HFFc6 (cell line): Measurements from ENCODE around the gene RHBDF1. TPM values are rescaled to one million over a fixed set of nuclear protein-coding genes. Genes with fewer than 3 reads are reported as not detected.

Source experiments
- DNase-seq: peaks from one replicate; pipeline ENCODE4 v3.0.0-alpha.2; 2018
- H3K27ac Mint-ChIP-seq: 2 replicates; pipeline ENCODE4 v1.8.0; 2020; ENCODE audit warnings: mild to moderate bottlenecking, mixed read lengths
- H3K27me3 Mint-ChIP-seq: 2 replicates; pipeline ENCODE4 v1.8.0; 2021; ENCODE audit warnings: mild to moderate bottlenecking, moderate library complexity, mixed read lengths; ENCODE audit not compliant: insufficient read depth
- H3K36me3 Mint-ChIP-seq: 2 replicates; pipeline ENCODE4 v1.8.0; 2021; ENCODE audit warnings: low read depth, mixed read lengths
- H3K4me1 Mint-ChIP-seq: 2 replicates; pipeline ENCODE4 v1.8.0; 2020; ENCODE audit warnings: low read depth, mixed read lengths
- H3K4me3 Mint-ChIP-seq: 2 replicates; pipeline ENCODE4 v1.8.0; 2020; ENCODE audit warnings: mild to moderate bottlenecking, moderate library complexity, mixed read lengths
- H3K9me3 Mint-ChIP-seq: 2 replicates; pipeline ENCODE4 v1.8.0; 2020; ENCODE audit warnings: mild to moderate bottlenecking, mixed read lengths
- CTCF ChIP-seq: fragments of 200-600 bp; sonication (generic); IDR thresholded peaks from 2 replicates; pipeline ENCODE4 v1.5.0; 2021; ENCODE audit warnings: antibody characterized with exemption, mild to moderate bottlenecking
- total RNA-seq, 6 experiments: library from RNA; stranded (reverse); fragmentation: NEBNext Ultra II Directional; extraction: Animal tissue kit (Norgen Biotek cat#: 25700); gene quantifications; 2 replicates in 1 of 6; 3 replicates in 5 of 6; pipeline ENCODE4 v1.2.3, GENCODE V29; 2021

The RHBDF1 gene
- total RNA-seq, 6 experiments from 2014 or later: 54.9 to 65.8 (median 60.0) TPM

DNA sequence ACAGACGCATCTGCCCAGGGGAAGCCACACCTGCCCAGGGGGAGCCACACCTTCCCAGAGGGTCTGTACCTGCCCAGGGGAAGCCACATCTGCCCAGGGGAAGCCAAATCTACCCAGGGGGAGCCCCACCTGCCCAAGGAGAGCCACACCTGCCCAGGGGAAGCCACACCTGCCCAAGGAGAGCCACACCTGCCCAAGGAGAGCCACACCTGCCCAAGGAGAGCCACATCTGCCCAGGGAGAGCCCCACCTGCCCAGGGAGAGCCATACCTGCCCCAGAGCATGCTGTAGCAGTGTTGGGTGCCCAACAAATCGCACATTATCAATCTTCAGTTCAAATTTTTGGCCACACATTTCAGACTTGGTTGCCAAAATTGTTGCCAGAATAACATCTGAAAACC is 46.4 kb upstream of the RHBDF1 start:
- H3K4me1 Mint-ChIP-seq: peaks cover 14% of the 10 kb centered on the region
- H3K4me3 Mint-ChIP-seq: no peak overlapping the region
- H3K9me3 Mint-ChIP-seq: no peaks in the 10 kb centered on the region
- TF ChIP-seq CTCF: no peak
- H3K36me3 Mint-ChIP-seq: peaks cover 6% of the 10 kb centered on the region; the same call in 1 of the 2 replicates
- no peak overlapping the region for H3K27ac Mint-ChIP-seq
- H3K27me3 Mint-ChIP-seq: no peaks in the 10 kb centered on the region; the same call in 1 of the 2 replicates
- no peak for DNase-seq

DNA sequence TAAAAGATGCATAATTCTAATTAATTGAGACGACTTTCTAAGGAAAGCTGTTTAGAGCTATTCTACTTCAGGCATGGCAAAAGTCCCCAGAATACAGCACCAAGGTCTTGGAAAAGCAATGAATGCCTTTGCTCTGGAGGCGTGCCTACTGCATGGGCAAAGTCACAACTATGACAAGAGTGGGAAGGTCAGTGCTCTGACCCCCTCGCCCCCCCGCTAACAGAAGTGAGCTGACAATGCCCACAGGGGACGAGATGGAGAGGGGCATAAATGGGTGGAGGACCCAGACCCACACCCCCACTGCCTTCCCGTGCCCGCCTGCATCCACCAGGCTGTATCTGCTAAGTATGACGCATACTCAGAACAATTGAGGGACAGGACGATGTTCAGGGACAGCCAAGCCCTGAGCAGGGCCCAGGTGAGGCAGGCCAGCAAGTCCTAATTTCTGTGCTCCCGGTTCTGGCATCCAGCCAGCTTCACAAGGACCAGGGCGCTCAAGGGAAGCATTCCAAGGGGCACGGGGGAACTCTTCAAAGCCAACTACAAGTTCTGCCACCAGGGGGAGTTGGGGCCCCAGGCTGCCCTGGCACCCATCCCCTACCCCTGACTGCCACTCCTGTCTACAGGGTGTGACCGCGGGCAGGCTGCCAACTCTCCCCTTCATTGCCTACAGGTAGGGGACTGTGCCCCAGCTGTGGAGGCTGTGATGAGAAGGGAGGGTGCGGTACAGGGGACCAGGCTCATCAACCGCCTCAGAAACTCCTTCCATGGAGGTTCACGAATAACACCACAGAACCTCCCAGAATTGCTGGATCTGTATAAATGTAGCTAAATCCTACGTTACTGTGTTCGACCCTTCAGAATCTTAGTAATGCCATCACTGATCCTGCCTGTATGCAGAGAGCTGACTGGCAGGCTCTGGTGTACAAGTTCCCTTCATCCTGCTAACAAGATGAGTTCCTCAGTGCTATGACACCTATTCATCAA is 45.2 kb upstream of the RHBDF1 start:
- TF ChIP-seq CTCF: peak; percentile 92
- H3K27ac Mint-ChIP-seq: no peak overlapping the region
- H3K4me3 Mint-ChIP-seq: no peak overlapping the region
- no peaks in the 10 kb centered on the region for H3K9me3 Mint-ChIP-seq
- no peaks in the 10 kb centered on the region; the same call in 1 of the 2 replicates for H3K27me3 Mint-ChIP-seq
- peak; percentile 14 for DNase-seq
- H3K4me1 Mint-ChIP-seq: peaks cover 24% of the 10 kb centered on the region
- peaks cover 9% of the 10 kb centered on the region; the same call in 1 of the 2 replicates for H3K36me3 Mint-ChIP-seq

- no peaks in the 10 kb centered on the region for H3K9me3 Mint-ChIP-seq
- H3K36me3 Mint-ChIP-seq: peaks cover 14% of the 10 kb centered on the region; the same call in 1 of the 2 replicates
- TF ChIP-seq CTCF: no peak
- no peak overlapping the region for H3K27ac Mint-ChIP-seq
- DNase-seq: no peak
- H3K27me3 Mint-ChIP-seq: no peaks in the 10 kb centered on the region; the same call in 1 of the 2 replicates
- H3K4me3 Mint-ChIP-seq: no peak overlapping the region
- peaks cover 24% of the 10 kb centered on the region for H3K4me1 Mint-ChIP-seq
These were observed 43.6 kb upstream of the RHBDF1 start for GRCh38 chr16:116015-116414.

DNA sequence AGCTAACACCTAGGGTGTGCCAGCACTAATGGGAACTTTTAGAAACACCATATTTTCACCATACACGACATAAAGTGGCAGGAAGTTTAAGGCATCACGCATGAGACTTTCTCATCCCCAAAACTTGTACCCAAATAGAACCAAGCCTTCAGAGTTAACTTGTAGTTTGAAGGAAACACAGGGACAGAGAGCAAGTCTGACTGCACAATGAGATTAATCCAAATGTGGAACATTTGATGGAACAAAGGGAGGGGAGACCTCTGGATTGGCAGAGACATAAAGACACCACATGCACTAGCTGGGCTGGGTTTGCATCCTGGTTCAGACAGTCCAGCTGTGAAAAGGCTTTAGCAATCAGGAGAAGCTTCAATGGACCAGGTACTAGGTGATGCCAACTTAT is 41.9 kb upstream of the RHBDF1 start:
- no peaks in the 10 kb centered on the region for H3K9me3 Mint-ChIP-seq
- DNase-seq: no peak
- TF ChIP-seq CTCF: no peak
- peak overlapping the region; percentile 80 for H3K27ac Mint-ChIP-seq
- H3K27me3 Mint-ChIP-seq: no peaks in the 10 kb centered on the region; the same call in 1 of the 2 replicates
- H3K36me3 Mint-ChIP-seq: peaks cover 17% of the 10 kb centered on the region; the same call in 1 of the 2 replicates
- H3K4me1 Mint-ChIP-seq: peaks cover 24% of the 10 kb centered on the region
- H3K4me3 Mint-ChIP-seq: no peak overlapping the region

DNA sequence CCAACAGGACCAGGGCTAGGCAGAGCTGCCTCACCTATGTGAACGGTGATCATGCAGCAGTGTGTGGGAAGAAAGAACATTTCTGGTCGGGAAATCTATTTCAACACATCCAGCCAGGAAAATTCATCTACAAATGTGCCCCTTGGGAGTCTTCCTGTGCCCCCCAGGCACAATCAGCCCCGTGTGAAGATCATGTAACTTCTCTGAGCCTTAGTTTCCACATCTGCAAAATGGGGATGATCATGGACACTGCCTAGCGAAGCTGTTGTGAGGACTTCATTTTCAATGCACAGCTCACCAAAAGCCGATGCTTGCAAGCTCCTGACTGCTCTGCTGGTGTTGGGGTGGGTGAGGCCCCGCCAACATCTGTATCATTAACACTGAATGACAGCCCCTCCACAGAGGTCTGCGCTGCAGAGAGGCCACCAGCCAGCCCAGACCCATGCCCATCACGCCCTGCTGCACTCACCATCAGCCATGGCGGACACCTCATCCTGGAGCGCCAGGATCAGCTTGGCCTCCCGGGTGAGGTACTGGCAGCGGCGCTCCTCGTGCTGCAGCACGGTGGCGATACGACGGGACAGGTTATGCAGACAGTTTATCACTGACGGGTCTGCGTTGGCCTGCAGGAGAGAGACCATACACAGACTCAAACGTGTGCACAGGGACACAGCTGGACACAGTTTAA is 39.9 kb upstream of the RHBDF1 start:
- no peak for DNase-seq

More for the DNA sequence above, 39.9 kb upstream of the RHBDF1 start:
- Mint-ChIP-seq H3K4me3 (no peak overlapping the region), H3K27ac (peak overlapping the region; percentile 80; the same call in 1 of the 2 replicates), H3K9me3 (no peaks in the 10 kb centered on the region), H3K4me1 (peaks cover 24% of the 10 kb centered on the region), H3K36me3 (peaks cover 17% of the 10 kb centered on the region; the same call in 1 of the 2 replicates), H3K27me3 (no peaks in the 10 kb centered on the region; the same call in none of the 2 replicates)
- TF ChIP-seq CTCF: no peak
